Endodermal cell (in vitro differentiated cells): Measurements from ENCODE around the gene VPREB3. TPM values are rescaled to one million over a fixed set of nuclear protein-coding genes. Genes with fewer than 3 reads are reported as not detected.

ENCODE experiments used
- DNase-seq: peaks from one replicate; pipeline ENCODE4 v3.0.0-alpha.2; 2017
- H3K27ac ChIP-seq: 2 replicates; pipeline ENCODE4 v1.5.1; 2013; ENCODE audit warnings: mild to moderate bottlenecking, low read depth, low read length, moderate library complexity
- H3K27me3 ChIP-seq: 2 replicates; pipeline ENCODE4 v1.6.1; 2013; ENCODE audit warnings: mild to moderate bottlenecking, low read length, moderate library complexity; ENCODE audit not compliant: insufficient read depth, control insufficient read depth, poor library complexity, severe bottlenecking
- H3K36me3 ChIP-seq: 2 replicates; pipeline ENCODE4 v1.7.0; 2013; ENCODE audit warnings: mild to moderate bottlenecking, low read length, moderate library complexity; ENCODE audit not compliant: control insufficient read depth, insufficient read depth
- H3K4me1 ChIP-seq: one replicate; pipeline ENCODE4 v1.7.0; 2013; ENCODE audit warnings: low read length; ENCODE audit not compliant: control insufficient read depth, insufficient read depth
- H3K4me3 ChIP-seq: 2 replicates; pipeline ENCODE4 v1.5.1; 2013; ENCODE audit warnings: mild to moderate bottlenecking, low read length, moderate library complexity
- H3K9ac ChIP-seq: 2 replicates; pipeline ENCODE4 v1.6.1; 2013; ENCODE audit warnings: mild to moderate bottlenecking, low read length, moderate library complexity; ENCODE audit not compliant: poor library complexity, severe bottlenecking; ENCODE audit errors: extremely low read depth
- H3K9me3 ChIP-seq: 2 replicates; pipeline ENCODE4 v1.6.1; 2013; ENCODE audit warnings: mild to moderate bottlenecking, low read length, moderate library complexity; ENCODE audit not compliant: control insufficient read depth
- H3K27ac Mint-ChIP-seq: 2 replicates; pipeline ENCODE4 v1.8.0; 2020; ENCODE audit warnings: mixed read lengths
- H3K27me3 Mint-ChIP-seq: 2 replicates; pipeline ENCODE4 v1.8.0; 2021; ENCODE audit warnings: mild to moderate bottlenecking, mixed read lengths; ENCODE audit not compliant: insufficient read depth
- H3K36me3 Mint-ChIP-seq: 2 replicates; pipeline ENCODE4 v1.8.0; 2020; ENCODE audit warnings: low read depth, mixed read lengths
- H3K4me1 Mint-ChIP-seq: 2 replicates; pipeline ENCODE4 v1.8.0; 2020; ENCODE audit warnings: mixed read lengths
- H3K4me3 Mint-ChIP-seq: 2 replicates; pipeline ENCODE4 v1.8.0; 2020; ENCODE audit warnings: mild to moderate bottlenecking, moderate library complexity, mixed read lengths
- H3K9me3 Mint-ChIP-seq: 2 replicates; pipeline ENCODE4 v1.8.0; 2020; ENCODE audit warnings: mild to moderate bottlenecking, mixed read lengths
- WGBS, 2 experiments: methylation state at CpG; one replicate each; pipeline versions ENCODE4 v1.1.5 to v1.1.7; 2013; ENCODE audit warnings: missing lambda C conversion rate in 2 of 2, mixed read lengths in 1 of 2; ENCODE audit not compliant: insufficient coverage in 1 of 2, insufficient read length in 1 of 2; 5-methylcytosine and 5-hydroxymethylcytosine counted together
- total RNA-seq, 2 donors: library from RNA; stranded (reverse); fragmentation: NEBNext Ultra II Directional in 1 of 2; extraction: Animal tissue kit (Norgen Biotek cat#: 25700) in 1 of 2; gene quantifications; 2 replicates in 1 of 2; 3 replicates in 1 of 2; pipeline ENCODE4 v1.2.1, GENCODE V29; 2021
- TF ChIP-seq, protein P1 (sequence below): fragments of 200-600 bp; sonication (generic); conservative IDR thresholded peaks from 2 replicates; pipeline ENCODE4 v1.5.0; 2021; ENCODE audit warnings: antibody characterized with exemption, mild to moderate bottlenecking

VPREB3 gene
- total RNA-seq, 2 donors from 2014 or later: not detected

DNA sequence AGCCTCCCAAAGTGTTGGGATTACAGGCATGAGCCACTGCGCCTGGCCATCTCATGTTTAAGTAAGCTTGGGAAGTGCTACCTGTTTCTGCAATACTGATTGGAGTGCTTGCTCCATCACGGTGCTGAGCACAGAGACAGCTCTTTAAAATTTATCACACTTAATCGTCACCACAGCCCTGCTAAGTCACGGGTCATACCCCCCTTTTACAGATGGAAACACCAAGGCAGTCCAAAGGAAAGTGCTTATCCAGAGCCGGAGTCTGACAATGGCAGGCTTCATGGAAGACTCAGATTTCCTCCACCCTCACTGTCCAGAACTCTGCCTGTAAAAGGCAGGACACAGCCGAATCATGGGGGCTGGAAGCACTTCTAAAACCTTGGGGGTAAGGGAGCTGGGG is 5.8 kb upstream of the VPREB3 start:
- Mint-ChIP-seq H3K27me3 (peaks cover 12% of the 10 kb centered on the region), H3K9me3 (no peaks in the 10 kb centered on the region), H3K27ac (no peak overlapping the region), H3K36me3 (no peaks in the 10 kb centered on the region), H3K4me1 (peaks cover 15% of the 10 kb centered on the region), H3K4me3 (no peak overlapping the region)
- Histone ChIP-seq H3K4me1 (no peaks in the 10 kb centered on the region), H3K27ac (no peak overlapping the region), H3K9me3 (no peaks in the 10 kb centered on the region), H3K9ac (no peak overlapping the region), H3K27me3 (no peaks in the 10 kb centered on the region), H3K36me3 (no peaks in the 10 kb centered on the region), H3K4me3 (no peak overlapping the region)
- 86 to 89% methylated on average over 4 to 6 of the region's 6 CpGs for WGBS, 2 experiments
- TF ChIP-seq, protein P1, sequence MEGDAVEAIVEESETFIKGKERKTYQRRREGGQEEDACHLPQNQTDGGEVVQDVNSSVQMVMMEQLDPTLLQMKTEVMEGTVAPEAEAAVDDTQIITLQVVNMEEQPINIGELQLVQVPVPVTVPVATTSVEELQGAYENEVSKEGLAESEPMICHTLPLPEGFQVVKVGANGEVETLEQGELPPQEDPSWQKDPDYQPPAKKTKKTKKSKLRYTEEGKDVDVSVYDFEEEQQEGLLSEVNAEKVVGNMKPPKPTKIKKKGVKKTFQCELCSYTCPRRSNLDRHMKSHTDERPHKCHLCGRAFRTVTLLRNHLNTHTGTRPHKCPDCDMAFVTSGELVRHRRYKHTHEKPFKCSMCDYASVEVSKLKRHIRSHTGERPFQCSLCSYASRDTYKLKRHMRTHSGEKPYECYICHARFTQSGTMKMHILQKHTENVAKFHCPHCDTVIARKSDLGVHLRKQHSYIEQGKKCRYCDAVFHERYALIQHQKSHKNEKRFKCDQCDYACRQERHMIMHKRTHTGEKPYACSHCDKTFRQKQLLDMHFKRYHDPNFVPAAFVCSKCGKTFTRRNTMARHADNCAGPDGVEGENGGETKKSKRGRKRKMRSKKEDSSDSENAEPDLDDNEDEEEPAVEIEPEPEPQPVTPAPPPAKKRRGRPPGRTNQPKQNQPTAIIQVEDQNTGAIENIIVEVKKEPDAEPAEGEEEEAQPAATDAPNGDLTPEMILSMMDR: no peak
- no peak for DNase-seq

DNA sequence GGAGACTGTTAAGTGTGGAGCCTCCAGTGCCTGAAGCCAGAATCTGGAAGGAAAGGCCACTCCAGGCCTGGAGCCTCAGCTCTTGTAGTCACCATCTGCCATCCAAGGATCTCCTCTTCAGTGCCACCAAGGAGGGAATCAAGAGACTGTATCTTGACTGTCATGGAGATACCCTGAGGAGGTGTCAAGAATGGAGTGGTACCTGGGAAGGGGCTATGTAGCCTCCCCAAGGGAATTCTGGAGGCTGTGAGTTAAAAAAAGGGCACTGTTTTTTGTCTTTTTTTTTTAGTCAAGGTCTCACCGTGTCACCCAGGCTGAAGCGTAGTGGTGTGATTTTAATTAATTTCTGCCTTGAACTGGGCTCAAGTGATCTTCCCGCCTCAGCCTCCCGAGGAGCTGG is 5.3 kb upstream of the VPREB3 start:
- Histone ChIP-seq H3K27me3 (no peaks in the 10 kb centered on the region), H3K9me3 (no peaks in the 10 kb centered on the region), H3K9ac (no peak overlapping the region), H3K36me3 (no peaks in the 10 kb centered on the region), H3K4me3 (no peak overlapping the region), H3K27ac (no peak overlapping the region), H3K4me1 (no peaks in the 10 kb centered on the region)
- H3K4me1 Mint-ChIP-seq: peaks cover 15% of the 10 kb centered on the region
- no peaks in the 10 kb centered on the region for H3K9me3 Mint-ChIP-seq
- TF ChIP-seq, protein P1: no peak
- DNase-seq: no peak
- 90 to 97% methylated on average over 2 to 4 of the region's 4 CpGs for WGBS, 2 experiments
- H3K36me3 Mint-ChIP-seq: no peaks in the 10 kb centered on the region
- no peak overlapping the region for H3K27ac Mint-ChIP-seq
- H3K27me3 Mint-ChIP-seq: peaks cover 12% of the 10 kb centered on the region
- H3K4me3 Mint-ChIP-seq: no peak overlapping the region

DNA sequence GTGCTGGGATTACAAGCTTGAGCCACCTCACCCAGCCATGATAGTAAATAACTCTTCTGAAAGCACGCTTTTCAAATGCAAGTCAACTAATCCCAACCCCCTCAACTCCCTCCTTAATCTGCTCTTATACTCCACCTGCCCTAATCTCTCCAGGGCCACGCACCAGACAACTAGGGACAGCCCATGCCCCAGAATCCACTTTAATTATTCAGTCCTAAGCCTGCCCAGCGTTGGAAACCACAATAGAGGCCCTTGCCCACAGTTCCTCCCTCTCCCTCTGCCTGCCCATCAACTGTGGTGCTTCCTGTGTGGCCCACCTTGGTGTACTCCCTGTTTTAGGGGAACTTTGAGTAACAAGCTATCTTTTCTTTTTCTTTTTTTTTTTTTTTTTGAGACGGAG is 2.7 kb upstream of the VPREB3 start:
- no peak for DNase-seq
- H3K27ac Mint-ChIP-seq: no peak overlapping the region
- Histone ChIP-seq H3K27me3 (no peaks in the 10 kb centered on the region), H3K4me3 (no peak overlapping the region), H3K36me3 (no peaks in the 10 kb centered on the region), H3K4me1 (no peaks in the 10 kb centered on the region), H3K9me3 (no peaks in the 10 kb centered on the region), H3K27ac (no peak overlapping the region), H3K9ac (no peak overlapping the region)
- H3K4me3 Mint-ChIP-seq: no peak overlapping the region
- no peaks in the 10 kb centered on the region for H3K9me3 Mint-ChIP-seq
- H3K4me1 Mint-ChIP-seq: peaks cover 4% of the 10 kb centered on the region
- 71 to 100% methylated on average over 1 to 4 of the region's 4 CpGs for whole genome bisulfite sequencing, 2 experiments
- TF ChIP-seq, protein P1: no peak
- H3K27me3 Mint-ChIP-seq: peaks cover 9% of the 10 kb centered on the region
- H3K36me3 Mint-ChIP-seq: no peaks in the 10 kb centered on the region
